Stimulated activated CD4-positive, alpha-beta T cell treated with anti-CD3 and anti-CD28 coated beads, TNF-alpha, amount 100 ng/mL, for 4 hours (primary cell): ENCODE measurements around the gene PLAC1.

Source experiments
- DNase-seq, 3 experiments: peaks; one replicate each; pipeline ENCODE4 v3.0.0-alpha.2; 2020; ENCODE audit warnings: low read depth in 3 of 3

The PLAC1 gene

DNA sequence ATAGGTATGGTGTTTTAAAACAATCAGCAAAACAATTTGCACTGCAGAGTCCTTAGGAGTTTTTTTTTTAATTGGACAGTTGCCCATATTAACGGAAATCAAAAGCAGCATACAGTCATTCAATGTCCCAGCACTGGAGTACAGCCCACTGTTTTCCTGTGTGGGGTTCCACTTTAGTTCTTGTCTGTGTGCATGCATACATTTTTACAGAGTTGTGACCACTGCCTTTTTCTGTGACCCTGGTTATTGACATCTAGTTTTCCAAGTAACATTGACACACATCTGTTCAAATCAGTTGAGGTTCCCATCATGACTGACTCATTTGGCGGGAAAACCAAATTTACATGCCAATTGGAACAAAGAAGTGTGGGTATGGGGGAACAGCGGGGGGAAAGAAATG is 115.0 kb downstream of the PLAC1 start:
- no peak for DNase-seq

DNA sequence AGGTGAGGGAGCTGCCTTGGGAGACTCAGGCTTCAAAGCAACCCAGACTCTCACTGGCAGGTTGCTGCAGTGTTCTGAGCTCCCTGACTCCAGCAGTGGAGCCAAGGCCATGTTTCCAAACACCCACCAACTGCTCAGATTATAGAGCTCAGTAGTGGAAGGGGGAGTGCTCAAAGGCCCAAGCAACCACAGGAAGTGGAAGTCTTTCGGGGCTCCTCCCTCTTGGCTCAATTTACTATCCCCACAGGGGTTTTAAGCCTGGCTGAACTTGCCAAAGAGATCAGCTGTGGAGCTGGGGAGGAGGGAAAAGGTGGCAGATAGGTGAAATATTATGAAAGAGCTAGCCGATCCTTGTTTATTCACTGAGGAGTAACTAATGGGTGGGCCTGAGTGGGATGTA is 115.8 kb downstream of the PLAC1 start:
- DNase-seq, result no peak

DNA sequence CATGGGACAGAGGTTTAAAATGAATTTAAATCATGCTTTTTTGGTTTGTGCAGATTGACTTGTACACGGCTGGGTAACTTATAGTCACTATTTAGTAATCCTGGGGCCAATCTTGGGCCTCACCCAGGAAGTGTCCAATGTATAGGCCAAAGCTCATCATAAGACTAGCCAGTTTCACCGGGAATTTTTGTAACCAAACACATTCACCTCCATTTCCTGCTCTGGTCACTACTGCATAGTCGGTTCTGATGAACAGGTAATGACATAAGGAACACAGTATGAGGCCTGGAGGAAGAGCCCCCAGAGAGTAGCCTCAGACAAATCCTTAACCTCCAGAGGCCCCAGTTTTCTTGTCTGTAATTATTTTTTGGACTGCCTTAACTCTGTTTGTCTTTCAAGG is 116.4 kb downstream of the PLAC1 start:
- DNase-seq, result no peak

DNA sequence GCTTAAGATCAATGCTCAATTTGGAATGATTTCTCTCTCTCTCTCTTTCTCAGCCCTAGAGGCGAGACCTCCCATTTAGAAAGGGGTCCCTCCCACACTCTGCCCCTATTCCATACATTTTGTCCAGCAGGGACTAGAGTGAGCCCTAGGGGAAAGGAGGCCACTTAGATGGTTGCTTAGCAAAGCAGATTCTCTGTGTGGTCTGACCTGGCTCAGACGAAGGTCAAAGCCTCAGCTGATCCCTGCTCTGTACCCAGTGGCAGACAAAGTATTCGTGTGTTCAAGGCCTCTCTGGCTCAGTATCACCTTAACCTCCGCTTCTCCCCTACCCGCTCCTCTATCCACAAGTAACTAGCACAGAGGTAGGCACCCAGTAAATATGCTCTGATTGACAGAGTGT is 120.0 kb downstream of the PLAC1 start:
- no peak for DNase-seq

DNA sequence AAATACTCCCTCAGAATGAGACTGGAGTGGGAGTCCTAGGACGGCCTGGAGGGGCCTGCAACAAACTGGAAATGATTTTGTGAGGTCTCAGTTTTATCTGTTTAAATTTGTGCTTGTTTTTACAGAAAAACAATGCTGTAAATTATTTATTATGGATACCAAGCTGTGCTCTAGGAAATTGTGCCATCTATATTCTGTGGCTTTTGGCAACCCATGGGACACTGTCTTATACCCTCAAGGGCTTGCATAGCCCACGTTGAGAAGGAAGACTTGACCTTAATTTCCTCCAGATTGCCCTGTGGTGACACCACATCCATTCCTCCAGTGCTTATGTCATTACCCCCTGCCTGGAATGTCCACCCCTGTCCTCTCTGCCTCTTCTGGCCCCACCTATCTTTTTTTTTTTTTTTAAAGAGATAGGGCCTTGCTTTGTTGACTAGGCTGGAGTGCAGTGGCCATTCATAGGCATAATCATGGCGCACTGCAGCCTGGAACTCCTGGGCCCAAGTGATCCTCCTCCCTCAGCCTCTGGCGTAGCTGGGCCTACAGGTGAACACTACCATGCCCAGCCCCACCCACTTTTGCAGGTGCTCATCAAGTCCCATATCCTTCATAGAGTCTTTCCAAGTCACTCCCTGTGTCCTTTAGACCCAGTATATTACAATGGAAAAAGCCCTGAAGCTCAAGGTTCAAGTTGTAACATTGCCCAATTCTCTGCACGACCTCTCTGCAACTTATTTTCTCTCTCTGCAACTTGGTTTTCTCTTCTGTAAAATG is 120.9 kb downstream of the PLAC1 start:
- DNase-seq, result no peak

DNA sequence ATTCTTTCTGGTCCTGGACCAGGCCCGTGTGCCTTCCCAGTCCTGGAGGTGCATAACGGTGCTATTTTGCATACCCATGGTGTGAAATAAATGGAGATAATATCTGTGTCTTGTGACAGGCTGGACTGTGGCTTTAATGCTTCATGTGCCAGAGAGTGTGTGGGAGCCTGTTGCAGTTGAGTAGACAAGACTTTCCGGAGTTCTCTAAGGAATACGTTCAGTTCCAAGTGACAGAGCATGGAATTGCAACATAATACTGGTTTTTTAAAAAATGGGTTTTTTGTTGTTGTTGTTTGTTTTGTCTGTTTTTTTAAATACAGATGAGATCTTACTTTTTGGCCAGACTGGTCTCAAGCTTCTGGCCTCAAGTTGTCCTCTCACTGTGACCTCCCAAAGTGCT is 124.3 kb downstream of the PLAC1 start:
- no peak for DNase-seq

DNA sequence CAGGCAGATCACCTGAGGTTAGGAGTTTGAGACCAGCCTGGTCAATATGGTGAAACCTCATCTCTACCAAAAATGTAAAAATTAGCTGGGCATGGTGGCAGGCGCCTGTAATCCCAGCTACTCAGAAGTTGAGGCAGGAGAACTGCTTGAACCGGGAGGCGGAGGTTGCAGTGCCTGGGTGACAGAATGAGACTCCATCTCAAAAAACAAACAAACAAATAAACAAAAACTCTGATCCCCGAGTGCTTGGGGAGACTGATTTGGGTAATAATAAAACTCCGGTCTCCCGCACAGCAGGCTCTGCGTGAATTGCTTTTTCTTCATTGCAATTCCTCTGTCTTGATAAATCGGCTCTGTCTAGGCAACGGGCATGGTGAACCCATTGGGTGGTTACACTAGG is 124.9 kb downstream of the PLAC1 start:
- no peak for DNase-seq

DNA sequence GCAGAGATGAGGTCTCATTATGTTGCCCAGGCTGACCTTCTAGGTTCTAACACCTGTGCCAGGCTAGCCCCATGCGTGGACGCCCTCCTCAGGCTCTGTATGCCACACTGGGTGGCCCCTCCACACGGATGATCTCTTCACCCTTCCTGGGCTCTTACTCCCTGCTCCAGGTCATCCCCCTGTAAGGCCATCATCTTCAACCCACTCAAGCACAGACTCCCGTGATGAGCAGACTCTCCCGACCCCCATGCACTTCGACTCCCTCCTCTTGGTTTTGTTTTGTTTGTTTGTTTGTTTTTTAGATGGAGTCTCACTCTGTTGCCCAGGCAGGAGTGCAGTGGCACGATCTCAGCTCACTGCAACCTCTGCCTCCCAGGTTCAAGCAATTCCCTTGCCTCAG is 127.4 kb downstream of the PLAC1 start:
- no peak for DNase-seq

DNA sequence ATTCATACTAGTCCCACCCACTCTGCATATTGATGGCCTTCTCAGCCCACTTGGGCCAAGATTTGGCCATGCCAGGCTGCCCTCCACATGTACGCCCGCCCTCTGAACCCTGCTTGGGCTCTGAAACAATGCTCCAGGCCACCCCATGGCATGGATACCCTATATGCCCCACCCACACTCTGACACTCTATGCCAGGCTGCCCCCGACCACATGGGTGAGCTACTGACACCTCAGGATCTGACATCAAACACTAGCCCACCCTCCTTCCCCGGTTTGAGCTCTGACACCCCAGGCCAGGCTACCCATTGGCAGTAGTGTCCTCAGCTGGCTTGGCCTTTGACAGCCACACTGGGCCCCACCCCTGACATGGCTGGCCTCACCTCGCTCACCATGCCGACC is 128.8 kb downstream of the PLAC1 start:
- no peak for DNase-seq

DNA sequence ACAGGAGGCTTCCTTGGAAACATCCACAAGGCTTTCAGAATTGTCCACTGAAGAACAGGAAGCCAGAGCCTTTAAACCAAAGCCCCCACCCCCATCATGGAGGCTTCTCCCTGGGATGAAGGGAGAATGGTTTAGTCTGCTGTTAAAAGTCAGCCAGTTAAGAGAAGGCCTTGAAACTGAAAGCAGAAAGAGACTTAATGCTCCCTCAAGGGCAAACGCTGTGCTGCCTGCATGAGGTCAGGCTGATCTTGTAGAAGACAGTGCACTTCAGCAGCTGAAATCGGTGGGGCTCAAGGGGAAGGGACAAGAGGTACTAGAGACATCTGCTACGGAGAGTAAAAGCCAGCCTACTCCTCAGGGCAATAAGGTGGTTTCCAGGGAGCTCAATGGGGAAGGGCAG is 129.3 kb downstream of the PLAC1 start:
- no peak for DNase-seq

DNA sequence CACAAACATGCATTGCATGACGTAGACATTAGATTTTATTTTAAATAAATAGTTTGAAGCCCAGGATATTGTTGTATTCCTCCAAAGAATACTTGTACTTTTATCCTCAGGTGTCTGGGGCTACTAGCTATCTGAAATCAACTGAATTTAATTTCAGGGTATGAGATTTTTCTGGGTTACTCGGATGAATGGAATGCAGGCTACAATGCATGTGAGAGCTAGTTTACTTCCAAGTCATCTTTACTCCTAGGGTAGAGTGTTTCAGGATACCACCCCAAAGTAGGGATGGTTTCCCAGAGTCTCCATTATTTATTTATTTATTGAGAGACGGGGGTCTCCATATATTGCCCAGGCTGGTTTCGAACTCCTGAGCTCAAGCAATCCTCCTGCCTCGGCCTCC is 131.9 kb downstream of the PLAC1 start:
- no peak for DNase-seq

DNA sequence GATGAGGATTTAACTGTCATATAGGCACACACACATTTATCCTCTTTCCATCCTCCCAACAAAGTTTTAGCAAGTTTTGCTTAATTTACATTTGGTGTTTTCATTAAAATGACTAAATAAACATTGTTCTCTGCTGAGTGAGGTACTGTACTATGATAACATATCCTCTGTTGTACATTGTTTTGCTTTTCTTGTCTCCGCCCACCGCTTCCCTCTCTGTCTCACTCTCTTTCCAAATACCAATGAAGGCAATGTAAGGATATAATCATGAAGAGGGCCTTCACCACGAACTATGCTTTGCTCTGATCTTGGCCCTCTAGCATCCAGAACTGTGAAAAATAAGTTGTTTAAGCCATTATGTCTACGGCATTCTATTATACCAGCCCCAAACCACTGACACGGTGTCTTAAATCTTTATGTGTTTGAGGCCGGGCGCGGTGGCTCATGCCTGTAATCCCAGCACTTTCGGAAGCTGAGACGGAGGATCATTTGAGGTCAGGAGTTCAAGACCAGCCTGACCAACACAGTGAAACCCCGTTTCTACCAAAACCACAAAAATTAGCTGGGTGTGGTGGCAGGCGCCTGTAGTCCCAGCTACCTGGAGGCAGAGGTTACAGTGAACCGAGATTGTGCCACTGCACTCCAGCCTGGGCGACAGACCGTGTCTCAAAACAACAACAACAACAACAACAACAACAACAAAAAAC is 133.0 kb downstream of the PLAC1 start:
- no peak for DNase-seq

DNA sequence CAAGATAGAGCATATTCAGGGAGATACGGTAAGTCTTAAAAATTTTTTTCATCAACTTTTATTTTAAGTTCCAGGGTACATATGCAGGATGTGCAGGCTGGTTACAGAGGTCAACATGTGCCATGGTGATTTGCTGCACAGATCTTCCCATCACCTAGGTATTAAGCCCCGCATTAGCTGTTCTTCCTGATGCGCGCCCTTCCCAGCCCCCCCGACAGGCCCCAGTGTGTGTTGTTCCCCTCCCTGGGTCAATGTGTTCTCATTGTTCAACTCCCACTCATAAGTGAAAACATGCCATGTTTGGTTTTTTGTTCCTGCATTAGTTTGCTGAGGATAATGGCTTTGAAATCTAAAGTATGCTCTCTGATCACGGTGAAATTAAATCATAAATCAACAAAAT is 134.1 kb downstream of the PLAC1 start:
- no peak for DNase-seq

DNA sequence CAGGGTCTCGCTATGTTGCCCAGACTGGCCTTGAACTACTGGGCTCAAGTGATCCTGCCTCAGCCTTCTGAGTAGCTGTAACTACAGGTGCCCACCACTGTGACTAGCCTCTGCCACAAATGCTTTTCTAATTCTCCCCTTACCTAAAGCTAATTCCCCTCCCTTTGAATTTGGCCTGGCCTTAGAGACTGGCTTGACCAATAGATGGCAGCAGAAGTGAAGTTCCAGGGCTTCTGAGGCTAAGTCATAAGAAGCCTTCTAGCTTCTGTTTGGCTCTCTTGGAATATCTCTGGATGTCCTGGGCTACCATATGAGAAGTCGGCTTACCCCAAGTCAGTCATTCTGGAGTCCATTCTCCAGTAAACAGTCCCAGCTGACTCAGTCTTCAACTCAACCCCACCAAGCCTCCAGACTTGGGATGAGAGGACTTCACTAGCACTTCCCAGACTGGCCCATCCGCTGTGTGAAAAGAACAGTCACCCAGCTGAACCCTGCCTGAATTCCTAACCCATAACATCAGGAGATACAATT is 137.3 kb downstream of the PLAC1 start:
- no peak for DNase-seq
